ENCODE measurements around the gene MAPK9.
A peak's percentile ranks its signal among the peaks of the same experiment; 100 is the strongest.

Gene MAPK9

DNA sequence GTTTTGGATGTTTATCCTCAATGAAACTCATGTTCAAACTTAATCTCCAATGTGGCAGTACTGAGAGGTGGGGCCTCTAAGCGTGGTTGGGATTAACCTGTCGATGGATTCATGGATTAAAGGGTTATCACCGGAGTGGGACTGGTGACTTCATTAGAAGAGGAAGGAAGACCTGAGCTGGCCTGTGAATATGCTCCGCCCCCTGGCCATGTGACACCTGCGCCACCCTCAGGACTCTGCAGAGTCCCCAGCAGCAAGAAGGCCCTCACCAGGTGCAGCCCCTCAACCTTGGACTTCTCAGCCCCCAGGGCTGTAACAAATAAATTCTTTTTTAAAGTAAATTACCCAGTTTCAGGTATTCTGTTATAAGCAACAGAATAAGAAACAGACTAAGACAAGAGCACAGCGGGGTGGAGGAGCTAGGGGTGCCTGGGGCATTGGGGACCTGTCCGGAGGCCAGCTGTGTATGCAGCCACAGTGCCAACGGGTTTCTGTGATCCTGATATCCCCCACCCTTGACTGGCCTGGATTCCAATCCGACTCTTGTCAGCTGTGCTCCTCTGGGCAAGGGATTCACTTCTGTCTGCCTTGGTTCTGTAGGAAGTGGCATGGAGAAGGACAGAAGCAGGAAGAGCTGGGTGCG lies 3.2 kb upstream of the MAPK9 start:
- no peak for TF ChIP-seq GATA1 (IDR thresholded peaks at IDR 0.05; ENCODE audit: low read depth, low read length)
- no peak for TF ChIP-seq POLR2A (IDR thresholded peaks at IDR 0.05; ENCODE audit: low read length)
- no peak for DNase-seq

DNA sequence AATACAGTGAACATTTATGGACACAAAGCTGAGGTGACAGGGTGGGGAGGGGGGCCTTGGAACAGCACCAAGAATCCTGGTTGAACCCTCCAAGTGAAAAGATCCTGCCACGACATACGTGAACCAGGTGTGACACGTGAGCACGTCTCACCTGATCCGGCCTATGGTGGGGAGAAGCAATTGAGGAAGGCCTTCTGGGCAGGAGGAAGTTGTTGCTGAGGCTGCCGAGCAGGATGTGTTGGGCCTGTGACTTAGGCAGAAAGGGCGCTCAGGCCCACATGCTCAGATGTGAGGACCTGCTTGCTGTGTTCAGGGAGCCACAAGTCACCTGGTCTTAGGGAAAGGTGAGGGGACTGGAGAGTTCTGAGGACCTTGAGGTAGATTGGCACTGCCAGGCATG lies 2.5 kb upstream of the MAPK9 start:
- TF ChIP-seq POLR2A (IDR thresholded peaks at IDR 0.05; ENCODE audit: low read length): no peak
- no peak for TF ChIP-seq GATA1 (IDR thresholded peaks at IDR 0.05; ENCODE audit: low read depth, low read length)
- DNase-seq: no peak

DNA sequence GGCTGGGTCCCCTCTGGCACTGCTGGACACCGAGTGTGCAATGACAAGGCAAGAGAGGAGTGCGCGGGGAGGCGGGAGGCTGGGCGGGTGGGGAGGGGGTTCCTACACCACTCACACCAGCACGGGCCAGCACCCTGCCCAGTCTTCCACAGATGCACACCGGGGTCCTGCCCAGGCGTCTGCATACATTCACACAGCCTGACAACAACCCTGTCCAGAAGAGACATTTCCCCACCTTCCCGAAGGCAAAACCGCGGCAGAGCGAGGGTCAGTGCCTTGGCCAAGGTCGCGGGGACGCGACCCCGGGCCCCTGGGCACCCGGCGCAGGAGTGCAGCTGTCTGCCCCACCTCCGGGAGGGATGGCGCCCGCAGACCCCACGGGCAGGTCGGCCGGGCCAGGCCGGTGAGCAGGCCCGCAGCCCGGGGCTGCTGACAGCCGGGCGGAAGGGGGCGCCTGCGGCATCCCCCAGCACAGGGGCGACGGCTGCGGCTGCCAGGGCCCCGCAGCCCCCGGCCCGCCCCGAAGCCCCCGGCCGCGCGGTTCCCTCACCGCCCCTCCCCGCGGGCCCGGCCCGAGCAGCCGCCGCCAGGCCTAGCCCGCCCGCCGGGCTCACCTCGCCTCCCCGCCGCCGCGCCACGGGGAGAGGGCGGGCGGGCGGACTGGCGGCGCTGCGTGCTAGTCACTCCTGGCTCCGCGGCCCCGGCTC lies 496 bp downstream of the MAPK9 start:
- TF ChIP-seq POLR2A (IDR thresholded peaks at IDR 0.05; ENCODE audit: low read length): no peak
- no peak for TF ChIP-seq GATA1 (IDR thresholded peaks at IDR 0.05; ENCODE audit: low read depth, low read length)
- DNase-seq: peak; percentile 50 to 59

DNA sequence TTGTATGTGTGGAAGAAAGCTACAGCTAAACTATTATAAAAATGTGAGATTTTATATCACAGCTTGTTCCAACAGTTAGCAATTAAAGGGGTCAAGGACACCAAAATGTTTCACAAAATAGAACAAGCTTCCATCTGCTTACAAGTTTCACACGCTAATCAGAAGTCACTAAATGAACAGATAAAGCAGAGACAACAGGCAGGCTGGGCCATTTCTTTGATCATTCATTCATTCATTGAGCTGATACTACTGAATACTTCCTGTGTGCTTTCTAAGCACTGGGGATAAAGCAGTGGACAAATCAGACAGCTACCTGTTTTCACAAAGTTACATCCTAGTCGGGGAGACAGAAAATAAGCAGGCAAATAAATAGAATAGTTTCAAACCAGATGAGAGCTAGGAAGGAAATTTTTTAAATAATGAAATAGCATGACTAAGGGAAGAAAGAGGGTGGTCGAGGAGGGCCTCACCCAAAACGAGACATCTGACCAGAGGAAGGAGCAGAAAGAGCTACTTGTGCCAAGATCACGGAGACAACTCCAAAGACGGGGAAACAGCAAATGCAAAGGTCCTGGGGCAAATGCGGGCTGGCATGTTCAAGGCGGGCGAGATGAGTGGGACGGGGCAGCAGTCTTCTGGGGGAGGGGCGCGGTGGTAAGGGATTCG lies 1.2 kb downstream of the MAPK9 start:
- TF ChIP-seq GATA1 (IDR thresholded peaks at IDR 0.05; ENCODE audit: low read depth, low read length): no peak
- TF ChIP-seq POLR2A (IDR thresholded peaks at IDR 0.05; ENCODE audit: low read length): no peak
- DNase-seq: no peak

DNA sequence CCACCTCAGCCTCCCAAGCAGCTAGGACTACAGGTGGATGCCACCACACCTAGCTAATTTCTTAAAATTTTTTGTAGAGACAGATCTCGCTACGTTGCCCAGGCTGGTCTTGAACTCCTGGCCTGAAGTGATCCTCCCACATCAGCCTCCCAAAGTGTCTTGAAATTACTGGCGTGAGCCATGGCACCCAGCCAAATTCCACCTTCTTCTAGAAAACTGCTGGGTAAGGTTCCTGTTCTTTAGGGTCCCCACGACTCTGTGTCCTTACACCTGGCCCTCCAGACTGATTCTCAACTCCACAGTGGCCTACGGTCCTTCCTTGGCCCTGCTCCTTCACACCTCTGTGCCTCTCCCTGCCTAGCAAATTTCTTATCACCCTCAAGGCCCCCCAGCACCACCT lies 1.9 kb downstream of the MAPK9 start:
- DNase-seq: no peak
- no peak for TF ChIP-seq POLR2A (IDR thresholded peaks at IDR 0.05; ENCODE audit: low read length)
- no peak for TF ChIP-seq GATA1 (IDR thresholded peaks at IDR 0.05; ENCODE audit: low read depth, low read length)

DNA sequence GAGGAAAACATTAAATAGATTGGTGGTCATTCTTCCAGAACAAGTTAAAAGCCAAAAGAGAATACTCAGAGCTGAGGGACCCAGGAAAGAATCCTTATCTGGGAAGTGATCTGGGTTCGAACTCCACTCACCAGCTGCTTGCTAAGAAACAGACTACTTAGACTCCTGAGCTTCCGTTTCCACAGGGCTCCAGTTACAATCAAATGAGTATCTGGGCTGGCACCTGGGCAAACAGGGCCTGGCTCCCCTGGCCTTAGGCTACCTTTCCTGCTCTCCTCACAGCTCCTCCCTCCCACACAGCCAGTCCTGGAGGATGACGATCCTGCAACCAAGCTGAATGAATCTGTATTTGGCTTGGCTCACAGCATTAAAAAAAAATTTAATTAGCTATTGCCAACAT lies 2.5 kb downstream of the MAPK9 start:
- TF ChIP-seq POLR2A (IDR thresholded peaks at IDR 0.05; ENCODE audit: low read length) (no peak), GATA1 (IDR thresholded peaks at IDR 0.05; ENCODE audit: low read depth, low read length) (no peak)
- DNase-seq: no peak

DNA sequence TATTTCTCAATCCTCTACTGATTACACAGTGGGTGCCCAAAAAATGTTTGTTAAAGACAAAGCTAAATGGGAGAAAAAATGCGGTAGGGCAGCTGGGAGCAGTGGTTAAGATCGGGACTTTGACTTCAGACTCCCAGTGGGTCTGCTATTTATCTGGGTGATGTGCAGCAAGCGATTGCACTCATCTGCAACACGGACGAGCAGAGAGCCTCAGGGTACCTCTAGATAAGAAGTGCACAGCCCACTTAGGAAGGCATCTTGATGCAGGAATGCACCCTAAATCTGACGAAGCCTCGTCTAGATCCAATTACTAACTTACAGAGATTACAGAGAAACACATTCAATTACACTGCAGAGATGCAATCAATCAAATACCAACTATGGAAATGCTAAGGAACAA lies 4.0 kb downstream of the MAPK9 start:
- no peak for DNase-seq
- TF ChIP-seq GATA1 (IDR thresholded peaks at IDR 0.05; ENCODE audit: low read depth, low read length) (no peak), POLR2A (IDR thresholded peaks at IDR 0.05; ENCODE audit: low read length) (no peak)

DNA sequence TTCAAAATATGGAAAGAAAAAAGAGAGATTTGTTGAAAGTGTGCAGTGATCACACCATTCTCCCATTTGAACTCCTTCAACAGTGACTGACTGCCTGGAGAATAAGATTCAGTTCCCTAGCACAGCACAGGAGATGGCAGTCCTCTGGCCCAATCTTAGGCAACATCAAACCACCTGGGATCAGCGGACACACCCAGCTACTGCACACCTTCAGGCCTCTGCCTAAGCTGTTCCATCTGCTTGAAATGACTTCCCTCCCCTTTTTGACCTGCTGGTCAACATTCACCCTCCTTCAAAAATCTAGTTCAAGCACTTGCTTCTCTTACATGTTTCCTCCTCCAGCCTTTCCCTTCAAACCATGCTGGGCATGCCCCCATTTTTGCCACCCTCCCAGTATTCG lies 4.5 kb downstream of the MAPK9 start:
- no peak for TF ChIP-seq GATA1 (IDR thresholded peaks at IDR 0.05; ENCODE audit: low read depth, low read length)
- TF ChIP-seq POLR2A (IDR thresholded peaks at IDR 0.05; ENCODE audit: low read length): no peak
- no peak for DNase-seq

DNA sequence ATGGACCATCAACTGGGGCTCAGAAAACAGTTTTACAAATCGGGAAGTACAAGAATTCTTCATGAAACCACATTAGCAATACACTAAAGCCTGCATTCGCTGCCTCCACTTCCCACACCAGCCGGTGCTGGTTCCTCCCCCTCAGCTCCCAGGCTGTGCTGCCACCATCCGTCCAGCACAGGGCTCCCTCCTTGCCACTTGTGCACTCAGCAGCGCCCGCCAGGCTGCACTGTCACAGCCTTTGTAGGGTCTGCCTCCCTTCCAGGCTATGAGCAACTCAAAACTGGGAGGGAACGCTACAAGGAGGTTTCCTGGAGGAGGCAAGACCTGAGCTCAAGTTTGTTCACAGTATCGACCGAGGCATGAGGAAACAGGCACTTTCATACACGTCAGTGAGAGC lies 7.7 kb downstream of the MAPK9 start:
- DNase-seq: no peak
- TF ChIP-seq POLR2A (IDR thresholded peaks at IDR 0.05; ENCODE audit: low read length): no peak
- no peak for TF ChIP-seq GATA1 (IDR thresholded peaks at IDR 0.05; ENCODE audit: low read depth, low read length)

DNA sequence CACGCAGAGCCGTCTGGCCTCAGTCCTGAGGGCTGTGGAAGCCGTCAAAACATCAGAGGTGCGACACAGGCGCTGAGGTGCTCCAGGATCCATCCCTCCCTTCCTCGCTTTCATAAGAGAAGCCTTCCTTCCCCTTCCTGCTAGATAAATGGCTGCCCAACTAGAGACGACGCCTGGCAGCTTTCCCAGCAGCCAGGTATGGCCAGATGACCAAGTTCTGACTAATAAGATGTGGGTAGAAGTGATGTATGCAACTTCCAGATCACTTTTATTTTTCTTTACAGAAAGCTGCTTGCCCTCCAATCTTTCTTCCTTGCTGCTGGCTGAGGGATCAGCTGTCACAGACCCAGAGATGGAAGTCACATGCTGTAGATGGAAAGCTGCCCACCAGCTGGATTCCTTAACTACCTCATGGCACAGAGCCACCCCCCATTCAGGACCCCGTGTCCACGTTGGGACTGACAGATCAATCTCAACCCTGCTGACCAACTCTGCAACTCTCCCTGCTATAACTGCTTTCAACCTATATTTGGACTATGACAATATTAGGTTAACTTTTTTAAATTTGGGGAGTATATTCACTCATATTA lies 8.8 kb downstream of the MAPK9 start:
- no peak for DNase-seq
- no peak for TF ChIP-seq POLR2A (IDR thresholded peaks at IDR 0.05; ENCODE audit: low read length)
- no peak for TF ChIP-seq GATA1 (IDR thresholded peaks at IDR 0.05; ENCODE audit: low read depth, low read length)

DNA sequence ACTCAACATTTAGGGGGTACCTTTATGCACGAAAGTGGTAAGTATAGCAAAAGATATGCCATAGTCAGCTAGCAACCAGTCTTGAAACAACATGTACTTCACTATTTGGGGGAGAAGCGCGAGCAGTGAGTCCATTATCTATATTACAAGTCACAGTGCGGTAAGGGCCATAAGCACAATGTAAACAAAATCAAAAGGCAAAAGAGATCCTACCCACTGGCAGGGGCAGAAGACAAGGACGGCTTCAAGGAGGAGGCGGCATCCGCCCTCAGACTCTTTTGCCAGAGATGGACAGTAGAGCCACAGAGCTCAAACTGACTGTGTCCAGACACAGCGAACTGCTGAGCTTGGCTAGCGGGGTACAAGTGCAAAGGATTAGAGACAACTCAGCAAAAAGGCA lies 9.6 kb downstream of the MAPK9 start:
- no peak for DNase-seq
- TF ChIP-seq GATA1 (IDR thresholded peaks at IDR 0.05; ENCODE audit: low read depth, low read length) (no peak), POLR2A (IDR thresholded peaks at IDR 0.05; ENCODE audit: low read length) (no peak)

DNA sequence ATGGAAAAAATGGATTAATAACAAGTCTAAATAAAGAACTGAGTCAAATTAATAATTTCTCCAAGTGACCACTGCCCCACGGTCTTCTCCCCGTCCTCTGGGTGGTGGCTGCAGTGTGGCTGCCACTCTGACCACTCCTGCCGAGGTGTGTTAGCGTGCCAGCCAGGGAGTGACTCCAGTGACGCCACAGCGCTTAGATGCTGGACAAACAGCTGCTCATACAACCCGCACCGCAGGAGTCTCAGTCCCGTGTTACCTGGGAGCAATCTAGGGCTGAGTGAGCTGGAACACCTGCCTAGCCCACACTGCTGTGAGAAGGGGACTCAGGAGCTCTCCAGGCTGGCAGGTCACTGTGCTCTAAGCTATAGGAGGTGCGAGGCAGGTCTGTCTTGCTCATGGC lies 10.2 kb downstream of the MAPK9 start:
- no peak for TF ChIP-seq POLR2A (IDR thresholded peaks at IDR 0.05; ENCODE audit: low read length)
- DNase-seq: no peak

DNA sequence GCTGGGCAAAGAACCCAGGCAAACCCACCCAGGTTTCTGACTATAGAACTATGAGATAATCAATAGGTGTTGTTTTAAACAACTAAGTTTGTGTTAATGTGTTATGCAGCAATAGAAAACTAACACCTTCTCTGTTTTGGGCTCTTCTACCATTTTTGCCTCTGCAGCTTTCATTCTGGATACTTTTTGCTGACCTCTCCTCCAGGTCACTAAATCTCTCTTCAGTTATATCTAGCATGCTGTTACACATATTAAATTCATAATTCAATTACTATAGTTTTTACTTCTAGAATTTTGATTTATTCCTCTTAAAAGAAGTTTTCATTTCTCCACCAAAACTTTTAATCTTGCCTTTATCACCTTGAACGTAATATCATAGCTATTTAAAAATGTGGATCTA lies 17.2 kb downstream of the MAPK9 start:
- TF ChIP-seq GATA1 (IDR thresholded peaks at IDR 0.05; ENCODE audit: low read depth, low read length): no peak
- no peak for TF ChIP-seq POLR2A (IDR thresholded peaks at IDR 0.05; ENCODE audit: low read length)
- no peak for DNase-seq

DNA sequence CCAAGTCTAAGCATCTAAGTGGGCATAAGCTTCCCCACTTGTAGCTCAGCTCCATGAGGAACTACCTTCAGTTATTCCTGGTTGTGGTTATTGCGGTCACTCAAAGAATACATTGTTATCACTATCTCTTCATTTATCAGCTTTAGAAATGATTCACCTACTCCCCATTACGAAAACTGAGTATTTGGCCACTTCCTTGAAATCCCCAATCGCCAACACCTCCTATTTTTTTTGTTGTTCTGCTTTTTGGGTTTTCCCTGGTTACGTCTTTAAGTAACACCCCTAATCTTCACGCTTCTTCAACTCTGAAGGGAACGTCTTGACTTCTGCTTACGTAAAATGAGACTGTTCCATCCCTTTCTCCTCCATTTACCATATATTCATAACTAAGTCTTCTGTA lies 20.7 kb downstream of the MAPK9 start:
- TF ChIP-seq GATA1 (IDR thresholded peaks at IDR 0.05; ENCODE audit: low read depth, low read length): no peak
- TF ChIP-seq POLR2A (IDR thresholded peaks at IDR 0.05; ENCODE audit: low read length): no peak
- no peak for DNase-seq

DNA sequence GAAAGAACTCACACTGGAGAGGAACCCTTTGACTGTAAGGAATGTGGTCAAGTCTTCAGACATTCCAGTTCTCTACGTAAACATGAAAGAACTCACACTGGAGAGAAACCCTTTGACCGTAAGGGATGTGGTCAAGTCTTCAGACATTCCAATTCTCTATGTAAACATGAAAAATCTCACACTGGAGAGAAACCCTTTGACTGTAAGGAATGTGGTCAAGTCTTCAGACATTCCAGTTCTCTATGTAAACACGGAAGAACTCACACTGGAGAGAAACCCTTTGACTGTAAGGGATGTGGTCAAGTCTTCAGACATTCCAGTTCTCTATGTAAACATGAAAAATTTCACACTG lies 32.6 kb downstream of the MAPK9 start:
- TF ChIP-seq POLR2A (IDR thresholded peaks at IDR 0.05; ENCODE audit: low read length) (no peak), GATA1 (IDR thresholded peaks at IDR 0.05; ENCODE audit: low read depth, low read length) (no peak)
- DNase-seq: peak in 1 of 2 experiments; percentile 5

Data from erythroblast (primary cell).